H1 (cell line): ENCODE results near the gene TSPAN15. TPM values are rescaled to one million over a fixed set of nuclear protein-coding genes. Genes with fewer than 3 reads are reported as not detected.

Experiments
- CTCF ChIA-PET: fragments of 300-600 bp; sonication (Branson Sonifier 250); formaldehyde crosslinking; loops from one replicate; lab custom pipeline; 2021; ENCODE audit not compliant: partially characterized antibody; lab: Charles Lee
- POLR2A ChIA-PET: fragments of 300-600 bp; sonication (Branson Sonifier 250); formaldehyde crosslinking; loops from one replicate; lab custom pipeline; 2021; ENCODE audit warnings: inconsistent platforms; ENCODE audit not compliant: partially characterized antibody; lab: Charles Lee
- DNase-seq, 2 experiments: peaks; one replicate each; pipeline versions ENCODE4 v3.0.0 to v3.0.0-alpha.2; 2010 to 2022; ENCODE audit warnings: low spot score in 2 of 2, low read depth in 1 of 2, mixed read lengths in 1 of 2
- FAIRE-seq: peaks from 2 replicates; lab custom pipeline; 2011; peaks lifted over from hg19 to GRCh38; lab: Jason Lieb, UNC
- H2AFZ ChIP-seq: 2 replicates; pipeline ENCODE4 v1.8.1; 2012; ENCODE audit warnings: low read length, inconsistent platforms
- H2AK5ac ChIP-seq: 2 replicates; pipeline ENCODE4 v1.6.1; 2013; ENCODE audit warnings: low read depth, low read length
- H2BK120ac ChIP-seq: replicated peaks from 2 replicates; pipeline ENCODE3; 2013; ENCODE audit warnings: low read depth, low read length, inconsistent platforms
- H2BK12ac ChIP-seq: 2 replicates; pipeline ENCODE4 v1.6.1; 2013; ENCODE audit warnings: low read depth, low read length
- H2BK15ac ChIP-seq: 2 replicates; pipeline ENCODE4 v1.6.1; 2013; ENCODE audit warnings: low read length
- H2BK20ac ChIP-seq: 2 replicates; pipeline ENCODE4 v1.6.1; 2013; ENCODE audit warnings: low read length
- H2BK5ac ChIP-seq: 2 replicates; pipeline ENCODE4 v1.6.1; 2013; ENCODE audit warnings: low read depth, low read length
- H3K14ac ChIP-seq: 2 replicates; pipeline ENCODE4 v1.6.1; 2013; ENCODE audit warnings: inconsistent platforms; ENCODE audit not compliant: insufficient read length
- H3K18ac ChIP-seq: 2 replicates; pipeline ENCODE4 v1.6.1; 2013; ENCODE audit warnings: low read length; ENCODE audit errors: extremely low read depth
- H3K23ac ChIP-seq: 2 replicates; pipeline ENCODE4 v1.6.1; 2013; ENCODE audit warnings: inconsistent platforms; ENCODE audit not compliant: insufficient read length
- H3K23me2 ChIP-seq: 2 replicates; pipeline ENCODE4 v1.6.1; 2013; ENCODE audit warnings: low read depth, low read length
- H3K27ac ChIP-seq: 2 replicates; pipeline ENCODE4 v1.6.1; 2011; ENCODE audit warnings: low read depth, low read length, inconsistent platforms
- H3K27me3 ChIP-seq, 4 experiments: replicated peaks in 1 of 4; 1 replicate in 1 of 4; 2 replicates in 3 of 4; pipeline versions ENCODE4 v1.6.1 to v1.8.1; 2011 to 2013; ENCODE audit warnings: low read length in 3 of 4, mild to moderate bottlenecking in 3 of 4, inconsistent platforms in 2 of 4, mixed read lengths in 2 of 4, moderate library complexity in 1 of 4; ENCODE audit not compliant: control insufficient read depth in 3 of 4, insufficient read depth in 3 of 4; ENCODE audit errors: extremely low read depth in 1 of 4
- H3K36me3 ChIP-seq, 4 experiments: 2 replicates each; pipeline versions ENCODE4 v1.6.1 to v1.8.1; 2011 to 2013; ENCODE audit warnings: mild to moderate bottlenecking in 4 of 4, low read length in 3 of 4, moderate library complexity in 2 of 4, control low read depth in 1 of 4, inconsistent platforms in 1 of 4; ENCODE audit not compliant: insufficient read depth in 4 of 4, control insufficient read depth in 2 of 4
- H3K4ac ChIP-seq: replicated peaks from 2 replicates; pipeline ENCODE3; 2013; ENCODE audit warnings: low read length, low read depth, mixed read lengths, inconsistent platforms; ENCODE audit not compliant: insufficient read length
- H3K4me1 ChIP-seq, 4 experiments: replicated peaks in 1 of 4; 1 replicate in 1 of 4; 2 replicates in 3 of 4; pipeline versions ENCODE4 v1.6.1 to v1.8.1; 2011 to 2013; ENCODE audit warnings: low read length in 3 of 4, inconsistent platforms in 2 of 4, mixed read lengths in 1 of 4; ENCODE audit not compliant: insufficient read depth in 4 of 4, control insufficient read depth in 3 of 4
- H3K4me2 ChIP-seq, 2 experiments: 2 replicates each; pipeline versions ENCODE4 v1.6.1 to v1.8.1; 2011 to 2013; ENCODE audit warnings: low read depth in 2 of 2, low read length in 2 of 2, control low read depth in 1 of 2, inconsistent platforms in 1 of 2, mild to moderate bottlenecking in 1 of 2; ENCODE audit not compliant: insufficient read depth in 1 of 2
- H3K4me3 ChIP-seq, 4 experiments: fragments of 200-600, 300-600 bp in 1 of 4; sonication (generic), shearing (Covaris generic), sonication (Bioruptor Twin) in 1 of 4; 2 replicates each; pipeline versions ENCODE4 v1.5.1 to v1.8.1; 2011 to 2016; ENCODE audit warnings: low read length in 4 of 4, low read depth in 3 of 4, control low read depth in 2 of 4, inconsistent platforms in 2 of 4, mild to moderate bottlenecking in 2 of 4, mixed read lengths in 1 of 4, moderate library complexity in 1 of 4; ENCODE audit not compliant: insufficient read depth in 2 of 4; ENCODE audit errors: extremely low read depth in 1 of 4
- H3K56ac ChIP-seq: replicated peaks from 2 replicates; pipeline ENCODE3; 2013; ENCODE audit warnings: low read depth, mild to moderate bottlenecking, mixed read lengths, low read length, inconsistent platforms; ENCODE audit not compliant: insufficient read length
- H3K79me1 ChIP-seq: 2 replicates; pipeline ENCODE4 v1.6.1; 2013; ENCODE audit warnings: low read depth, low read length, control low read depth
- H3K79me2 ChIP-seq, 2 experiments: 2 replicates each; pipeline versions ENCODE4 v1.6.1 to v1.8.1; 2012 to 2013; ENCODE audit warnings: low read length in 2 of 2, mild to moderate bottlenecking in 2 of 2, inconsistent platforms in 1 of 2; ENCODE audit not compliant: insufficient read depth in 2 of 2, control insufficient read depth in 1 of 2
- H3K9ac ChIP-seq, 4 experiments: replicated peaks in 1 of 4; 1 replicate in 1 of 4; 2 replicates in 3 of 4; pipeline versions ENCODE4 v1.6.1 to v1.8.1; 2011 to 2013; ENCODE audit warnings: low read depth in 3 of 4, low read length in 3 of 4, control low read depth in 2 of 4, mild to moderate bottlenecking in 2 of 4, moderate library complexity in 2 of 4, inconsistent platforms in 1 of 4; ENCODE audit errors: extremely low read depth in 1 of 4
- H3K9me3 ChIP-seq, 2 experiments: 2 replicates each; pipeline versions ENCODE4 v1.6.1 to v1.8.1; 2012 to 2013; ENCODE audit warnings: mild to moderate bottlenecking in 2 of 2, moderate library complexity in 2 of 2, control low read depth in 1 of 2, inconsistent platforms in 1 of 2, low read depth in 1 of 2, low read length in 1 of 2, mixed read lengths in 1 of 2; ENCODE audit not compliant: insufficient read depth in 2 of 2
- H4K20me1 ChIP-seq, 2 experiments: replicated peaks in 1 of 2; 2 replicates each; pipeline versions ENCODE3 to v1.8.1; 2011 to 2013; ENCODE audit warnings: inconsistent platforms in 2 of 2, low read length in 2 of 2, mild to moderate bottlenecking in 1 of 2; ENCODE audit not compliant: insufficient read depth in 2 of 2, control insufficient read depth in 1 of 2
- H4K5ac ChIP-seq: 2 replicates; pipeline ENCODE4 v1.6.1; 2013; ENCODE audit warnings: low read length, low read depth, mixed read lengths, inconsistent platforms; ENCODE audit not compliant: insufficient read length
- H4K8ac ChIP-seq: 2 replicates; pipeline ENCODE4 v1.8.0; 2013; ENCODE audit warnings: mild to moderate bottlenecking, moderate library complexity, low read length, inconsistent platforms; ENCODE audit not compliant: insufficient read depth; ENCODE audit errors: extremely low read depth
- H4K91ac ChIP-seq: replicated peaks from 2 replicates; pipeline ENCODE3; 2013; ENCODE audit warnings: low read length, mixed read lengths, inconsistent platforms; ENCODE audit not compliant: insufficient read length
- CHD2 ChIP-seq: IDR thresholded peaks from 2 replicates; pipeline ENCODE4 v1.6.1; 2012; ENCODE audit warnings: low read length, improper control_type of control experiment
- CREB1 ChIP-seq: IDR thresholded peaks from 2 replicates; pipeline ENCODE4 v1.6.1; 2012; ENCODE audit warnings: inconsistent platforms
- EGR1 ChIP-seq: IDR thresholded peaks from 2 replicates; pipeline ENCODE4 v1.6.1; 2011; ENCODE audit warnings: low read depth, low read length, borderline replicate concordance
- GTF2F1 ChIP-seq: IDR thresholded peaks from 2 replicates; pipeline ENCODE4 v1.6.1; 2012; ENCODE audit warnings: low read depth, low read length, improper control_type of control experiment, borderline replicate concordance
- HDAC2 ChIP-seq, 2 experiments: fragments of 300-600 bp in 1 of 2; sonication (generic) in 1 of 2; IDR thresholded peaks; 2 replicates each; pipeline ENCODE4 v1.6.1; 2011 to 2012; ENCODE audit warnings: low read depth in 2 of 2, low read length in 2 of 2, mild to moderate bottlenecking in 2 of 2, moderate library complexity in 2 of 2, borderline replicate concordance in 1 of 2, inconsistent platforms in 1 of 2
- JUN ChIP-seq: IDR thresholded peaks from 2 replicates; pipeline ENCODE4 v1.6.1; 2011; ENCODE audit warnings: low read depth, mild to moderate bottlenecking, improper control_type of control experiment, low read length
- KDM5A ChIP-seq: fragments of 200-600 bp; IDR thresholded peaks from 2 replicates; pipeline ENCODE4 v1.7.1; 2012; ENCODE audit warnings: mild to moderate bottlenecking, low read length, inconsistent platforms, mixed read lengths
- POU5F1 ChIP-seq: IDR thresholded peaks from 2 replicates; pipeline ENCODE4 v1.6.1; 2011; ENCODE audit warnings: low read depth, mild to moderate bottlenecking, low read length, moderate library complexity
- SP1 ChIP-seq: IDR thresholded peaks from 2 replicates; pipeline ENCODE4 v1.6.1; 2011; ENCODE audit warnings: low read depth, low read length
- SP2 ChIP-seq: IDR thresholded peaks from 2 replicates; pipeline ENCODE4 v1.6.1; 2012; ENCODE audit warnings: mild to moderate bottlenecking, low read length, inconsistent platforms
- SP4 ChIP-seq: IDR thresholded peaks from 2 replicates; pipeline ENCODE4 v1.6.1; 2012; ENCODE audit warnings: low read length, inconsistent platforms
- TAF1 ChIP-seq: IDR thresholded peaks from 2 replicates; pipeline ENCODE4 v1.6.1; 2011; ENCODE audit warnings: mild to moderate bottlenecking, low read depth, low read length
- TCF12 ChIP-seq: IDR thresholded peaks from 2 replicates; pipeline ENCODE4 v1.6.1; 2011; ENCODE audit warnings: low read depth, mild to moderate bottlenecking, low read length
- YY1 ChIP-seq: IDR thresholded peaks from 2 replicates; pipeline ENCODE4 v1.6.1; 2011; ENCODE audit warnings: low read depth, mild to moderate bottlenecking, low read length
- ZNF274 ChIP-seq: IDR thresholded peaks from 2 replicates; pipeline ENCODE4 v1.7.0; 2012; ENCODE audit warnings: low read length, borderline replicate concordance; ENCODE audit errors: extremely low read depth
- WGBS, 2 experiments: shearing (Covaris generic) in 1 of 2; methylation state at CpG; one replicate each; pipeline versions ENCODE4 v1.1.6 to v1.1.7; 2013 to 2015; ENCODE audit warnings: low lambda C conversion rate in 2 of 2, mixed read lengths in 2 of 2, inconsistent platforms in 1 of 2, low coverage in 1 of 2, missing lambda C conversion rate in 1 of 2; ENCODE audit not compliant: insufficient replicate concordance in 2 of 2, insufficient coverage in 1 of 2, insufficient read length in 1 of 2; ENCODE audit errors: extremely low coverage in 1 of 2, missing lambda C conversion rate in 1 of 2; 5-methylcytosine and 5-hydroxymethylcytosine counted together
- polyA plus RNA-seq, 7 experiments: library from polyadenylated mRNA; depleted of rRNA in 3 of 7; stranded (reverse) in 5 of 7; unstranded in 2 of 7; fragments of >200 nt in 5 of 7; fragments of 200-250 nt in 2 of 7; gene quantifications; 1 replicate in 5 of 7; 2 replicates in 1 of 7; 4 replicates in 1 of 7; pipeline versions ENCODE4 v1.2.1 to v1.2.3, GENCODE V29; 2011 to 2013; ENCODE audit warnings: missing spikeins in 2 of 7, mixed read lengths in 2 of 7
- total RNA-seq: library from RNA; stranded (reverse); fragmentation: NEBNext Ultra II Directional; extraction: Animal tissue kit (Norgen Biotek cat#: 25700); gene quantifications from 2 replicates; pipeline ENCODE4 v1.2.1, GENCODE V29; 2021
- TF ChIP-seq, protein P1 (sequence below): IDR thresholded peaks from 2 replicates; pipeline ENCODE4 v1.6.1; 2011; ENCODE audit warnings: low read length, improper control_type of control experiment

The TSPAN15 gene
- total and polyA plus RNA-seq, 2 of the 8 experiments (the other 6 are each of a cell fraction or from before 2014, with no cell fraction given) = 9.7 to 20.0 TPM

DNA sequence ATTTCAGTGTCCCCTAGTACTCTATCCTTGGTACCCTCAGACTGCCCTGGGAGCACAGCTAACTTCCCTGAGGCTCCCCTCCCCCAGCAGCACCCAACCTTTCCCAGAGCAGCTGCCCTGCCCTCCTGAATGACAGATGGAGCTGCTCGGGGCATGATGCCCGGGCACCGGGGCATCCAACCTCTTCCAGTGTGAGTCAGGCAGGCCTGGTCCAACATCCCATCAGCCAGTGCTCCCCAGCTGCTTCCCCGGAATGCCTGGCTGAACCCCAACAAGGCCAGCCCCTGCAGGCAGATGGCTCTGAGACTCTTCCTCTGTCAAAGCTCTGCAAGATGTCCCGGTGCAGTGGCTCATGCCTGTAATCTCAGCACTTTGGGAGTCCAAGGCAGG is 11.9 kb upstream of the TSPAN15 start:
- H3K23me2 ChIP-seq = no peaks in the 10 kb centered on the region; the same call in 1 of the 2 replicates
- no peak overlapping the region for H2BK20ac ChIP-seq
- no peak overlapping the region for H2AK5ac ChIP-seq
- H2BK120ac ChIP-seq = no peak overlapping the region
- H3K4ac ChIP-seq = no peak overlapping the region
- FAIRE-seq (no peak), DNase-seq (no peak)
- no peak overlapping the region; the same call in 1 of the 2 replicates for H2BK12ac ChIP-seq
- no peaks in the 10 kb centered on the region for H3K27me3 ChIP-seq
- no peaks in the 10 kb centered on the region for H3K79me1 ChIP-seq
- no peak overlapping the region for H4K91ac ChIP-seq
- no peak overlapping the region for H3K14ac ChIP-seq
- H3K56ac ChIP-seq = no peak overlapping the region
- H3K4me3 ChIP-seq = no peak overlapping the region
- H2AFZ ChIP-seq = no peak overlapping the region
- H4K5ac ChIP-seq = no peak overlapping the region
- H2BK15ac ChIP-seq = no peak overlapping the region
- H3K79me2 ChIP-seq = no peaks in the 10 kb centered on the region
- POLR2A ChIA-PET = no interaction called here
- CTCF ChIA-PET = interaction anchor here (0.7 to 2.7 kb wide), 8 partner anchors 8 to 76 kb away, joined by 3 to 22 read pairs (median 5); partner anchors contain the start of gene TSPAN15
- 73% methylated on average over 5 of the region's 5 CpGs; no CpG with 5 or more reads in 1 of the 2 experiments for WGBS, 2 experiments
- H3K36me3 ChIP-seq = no peaks in the 10 kb centered on the region
- H3K4me2 ChIP-seq = no peak overlapping the region
- H4K20me1 ChIP-seq = no peaks in the 10 kb centered on the region
- no peak overlapping the region for H3K27ac ChIP-seq
- no peak overlapping the region for H3K23ac ChIP-seq
- no peak overlapping the region for H3K18ac ChIP-seq
- H3K9ac ChIP-seq = no peak overlapping the region
- H2BK5ac ChIP-seq = no peak overlapping the region
- H3K9me3 ChIP-seq = no peaks in the 10 kb centered on the region
- no peak overlapping the region for H4K8ac ChIP-seq
- no peaks in the 10 kb centered on the region for H3K4me1 ChIP-seq
- TF ChIP-seq, protein P1, sequence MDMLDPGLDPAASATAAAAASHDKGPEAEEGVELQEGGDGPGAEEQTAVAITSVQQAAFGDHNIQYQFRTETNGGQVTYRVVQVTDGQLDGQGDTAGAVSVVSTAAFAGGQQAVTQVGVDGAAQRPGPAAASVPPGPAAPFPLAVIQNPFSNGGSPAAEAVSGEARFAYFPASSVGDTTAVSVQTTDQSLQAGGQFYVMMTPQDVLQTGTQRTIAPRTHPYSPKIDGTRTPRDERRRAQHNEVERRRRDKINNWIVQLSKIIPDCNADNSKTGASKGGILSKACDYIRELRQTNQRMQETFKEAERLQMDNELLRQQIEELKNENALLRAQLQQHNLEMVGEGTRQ = no peak
- TF ChIP-seq SP2 (no peak), TAF1 (no peak), TCF12 (no peak), POU5F1 (no peak), YY1 (no peak), KDM5A (no peak), CHD2 (no peak), GTF2F1 (no peak), SP4 (no peak), ZNF274 (no peak), CREB1 (no peak), EGR1 (no peak), HDAC2 (IDR thresholded peaks at IDR 0.05; ENCODE audit: borderline replicate concordance in 1 of 2, low read depth in 2 of 2, low read length in 2 of 2) (no peak), JUN (no peak), SP1 (no peak)
